NB4 (cell line): Measurements from ENCODE around the gene ALDH9A1.

Source experiments
- CTCF ChIP-seq: IDR thresholded peaks from one replicate; pipeline ENCODE4 v1.5.1; 2012; ENCODE audit warnings: low read depth, low read length
- MAX ChIP-seq: IDR thresholded peaks from 2 replicates; pipeline ENCODE4 v1.6.1; 2011; ENCODE audit warnings: low read depth, low read length
- MYC ChIP-seq: IDR thresholded peaks from 2 replicates; pipeline ENCODE4 v1.6.1; 2011; ENCODE audit warnings: low read depth, low read length
- POLR2A ChIP-seq: IDR thresholded peaks from 2 replicates; pipeline ENCODE4 v1.6.1; 2011; ENCODE audit warnings: mild to moderate bottlenecking; ENCODE audit not compliant: insufficient read length; ENCODE audit errors: extremely low read depth

- TF ChIP-seq CTCF (no peak), POLR2A (no peak), MAX (no peak), MYC (no peak)
Observed at GRCh38 chr1:165648919-165649572, 49.3 kb downstream of the ALDH9A1 start.
